NOMO-1 (cell line): Measurements from ENCODE around the gene SLCO4A1.

ENCODE experiments used
- DNase-seq, 2 experiments: peaks; one replicate each; lab custom pipeline; 2025; ENCODE audit not compliant: unreplicated experiment in 2 of 2; lab: John Stamatoyannopoulos, UW

Gene SLCO4A1

GRCh38 chr20:62650551-62651284, 8.4 kb downstream of the SLCO4A1 start:
- DNase-seq, result no peak

GRCh38 chr20:62651285-62652021, 9.2 kb downstream of the SLCO4A1 start:
- DNase-seq, result peak; percentile 82 to 84

GRCh38 chr20:62652041-62652893, 10.0 kb downstream of the SLCO4A1 start:
- DNase-seq, result peak; percentile 88 to 94

- DNase-seq, result no peak
These were observed 10.6 kb downstream of the SLCO4A1 start for GRCh38 chr20:62652894-62653305.

DNA sequence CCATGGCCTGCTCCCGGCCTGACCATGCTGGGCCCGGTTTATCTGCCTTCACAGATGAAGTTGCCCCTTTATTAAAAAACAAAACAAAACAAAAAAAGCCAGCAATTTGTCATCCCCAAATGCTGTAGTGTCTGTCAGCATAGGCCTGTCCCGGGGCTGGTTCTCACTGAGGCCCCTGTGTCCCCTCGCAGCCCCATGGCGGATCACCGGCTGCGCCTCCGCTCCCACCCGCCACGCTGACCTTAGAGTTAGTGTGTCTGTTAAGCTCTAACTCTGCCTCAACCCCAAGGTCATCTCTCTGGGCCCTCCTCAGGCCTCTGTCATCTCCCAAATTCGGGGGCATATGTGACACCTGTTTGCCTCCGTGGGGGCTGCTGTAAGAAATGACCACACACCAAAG, 11.1 kb downstream of the SLCO4A1 start:
- no peak for DNase-seq

DNA sequence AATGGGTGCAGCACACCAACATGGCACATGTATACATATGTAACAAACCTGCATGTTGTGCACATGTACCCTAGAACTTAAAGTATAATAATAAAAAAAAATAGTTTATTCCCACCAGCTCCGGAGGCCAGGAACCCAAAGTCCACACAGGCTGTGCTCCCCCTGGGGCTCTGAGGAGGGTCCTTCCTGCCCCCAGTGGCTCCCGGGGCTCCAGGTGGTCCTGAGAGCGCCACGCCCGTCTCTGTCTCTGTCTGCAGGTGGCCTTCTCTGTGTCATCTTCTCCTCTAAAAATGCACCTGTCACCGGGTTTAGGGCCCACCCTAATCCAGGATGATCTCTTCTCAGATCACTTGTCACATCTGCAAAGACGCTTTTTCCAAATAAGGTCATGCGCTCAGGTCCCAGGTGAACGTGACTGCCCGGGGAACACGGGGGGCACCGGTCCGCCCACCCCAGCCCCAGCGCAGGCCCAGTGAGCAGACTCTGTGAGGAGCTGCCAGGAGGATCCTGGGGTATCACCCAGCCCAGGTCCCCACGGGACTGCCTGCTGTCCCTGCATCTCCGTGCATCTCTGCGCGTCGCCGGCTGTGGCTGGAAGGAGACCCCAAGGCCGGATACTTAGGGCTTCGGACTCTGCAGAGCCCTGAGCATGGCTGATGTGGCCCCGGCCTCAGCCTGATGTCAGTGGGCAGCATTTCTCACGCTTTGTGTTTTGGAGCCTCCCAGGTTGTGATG, 11.8 kb downstream of the SLCO4A1 start:
- DNase-seq, result no peak

GRCh38 chr20:62655282-62656196, 13.2 kb downstream of the SLCO4A1 start:
- DNase-seq, result no peak

- no peak for DNase-seq
These were observed 14.1 kb downstream of the SLCO4A1 start for GRCh38 chr20:62656197-62656918.

DNA sequence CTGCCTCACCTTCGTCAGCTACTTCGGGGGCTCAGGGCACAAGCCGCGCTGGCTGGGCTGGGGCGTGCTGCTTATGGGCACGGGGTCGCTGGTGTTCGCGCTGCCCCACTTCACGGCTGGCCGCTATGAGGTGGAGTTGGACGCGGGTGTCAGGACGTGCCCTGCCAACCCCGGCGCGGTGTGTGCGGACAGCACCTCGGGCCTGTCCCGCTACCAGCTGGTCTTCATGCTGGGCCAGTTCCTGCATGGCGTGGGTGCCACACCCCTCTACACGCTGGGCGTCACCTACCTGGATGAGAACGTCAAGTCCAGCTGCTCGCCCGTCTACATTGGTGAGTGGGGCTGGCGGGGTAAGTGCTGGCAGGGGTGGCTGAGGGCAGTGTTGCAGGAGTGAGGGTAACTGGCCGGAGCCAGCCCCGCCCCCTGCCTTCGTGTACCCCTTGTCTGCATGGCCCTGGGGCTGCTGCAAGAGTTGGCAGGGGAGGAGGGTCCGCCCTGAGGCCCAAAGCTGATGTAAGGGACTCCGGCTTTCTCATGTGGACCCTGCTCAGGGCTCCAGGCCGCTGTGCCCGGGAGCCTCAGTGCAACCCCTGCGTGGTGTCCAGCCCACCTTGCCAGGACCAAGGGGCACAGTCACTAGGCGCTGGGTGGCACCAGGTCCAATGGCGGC, 14.8 kb downstream of the SLCO4A1 start:
- no peak for DNase-seq

DNA sequence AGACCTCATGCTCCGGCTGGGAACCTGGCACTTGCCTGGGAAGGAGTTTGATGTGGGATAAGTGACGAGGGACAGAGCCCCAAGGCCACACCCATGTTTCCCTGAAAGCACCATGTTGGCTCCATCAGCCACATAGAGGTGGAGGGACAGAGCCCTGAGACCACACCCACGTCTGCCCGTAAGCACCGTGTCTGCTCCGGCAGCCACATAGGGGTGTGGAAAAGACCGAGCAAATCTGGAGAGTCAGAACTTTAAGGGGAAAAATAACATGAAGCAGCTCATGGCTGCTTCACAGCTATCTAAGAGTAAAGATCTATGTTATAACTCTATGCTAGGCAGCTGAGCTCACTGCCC, 15.3 kb downstream of the SLCO4A1 start:
- DNase-seq, result no peak

DNA sequence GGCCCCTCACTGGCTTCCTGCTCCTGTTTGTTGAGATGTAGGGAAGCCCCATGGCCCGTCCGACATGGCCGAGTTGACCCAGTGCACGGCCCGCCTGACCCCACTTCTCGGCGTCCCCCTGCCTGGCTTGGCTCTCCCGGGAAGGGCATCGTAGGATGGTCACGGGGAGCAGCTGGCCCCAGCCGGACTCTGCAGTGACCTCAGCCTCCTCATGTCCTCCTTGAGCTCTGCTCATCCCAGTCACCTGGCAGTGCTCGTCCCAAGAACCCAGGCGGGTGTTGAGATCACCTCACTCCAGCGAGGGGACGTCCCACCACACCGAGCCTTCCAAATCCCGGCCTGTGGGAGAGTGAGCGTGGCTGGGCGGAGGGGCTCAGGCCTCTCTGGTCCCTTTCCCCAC, 15.7 kb downstream of the SLCO4A1 start:
- DNase-seq, result no peak

DNA sequence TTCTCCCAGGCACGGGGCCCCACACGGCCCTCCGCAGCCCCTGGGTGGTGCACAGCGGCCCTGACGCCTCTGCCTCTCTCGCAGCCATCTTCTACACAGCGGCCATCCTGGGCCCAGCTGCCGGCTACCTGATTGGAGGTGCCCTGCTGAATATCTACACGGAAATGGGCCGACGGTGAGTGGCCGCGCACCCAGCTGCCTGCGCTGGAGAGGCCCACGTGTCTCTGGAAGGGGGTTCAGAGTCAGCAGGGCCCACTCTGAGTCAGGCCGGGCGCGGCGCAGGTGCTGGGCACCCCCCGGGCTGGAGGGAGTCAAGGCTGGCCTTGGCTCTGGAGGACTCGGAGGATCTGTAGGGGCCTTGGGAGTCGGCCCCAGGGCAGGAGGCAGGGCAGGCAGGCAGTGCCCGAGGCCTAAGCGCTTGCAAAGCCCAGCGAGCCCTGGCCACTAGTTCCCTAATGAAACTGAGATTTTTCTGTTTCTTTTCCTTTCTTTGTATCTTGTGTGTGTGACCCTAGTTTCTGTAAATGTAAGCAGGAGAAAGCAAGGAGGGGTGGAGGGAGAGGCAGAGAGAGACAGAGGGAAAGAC, 16.4 kb downstream of the SLCO4A1 start:
- DNase-seq, result no peak

GRCh38 chr20:62659488-62660239, 17.4 kb downstream of the SLCO4A1 start:
- no peak for DNase-seq

- no peak for DNase-seq
These were observed 17.9 kb downstream of the SLCO4A1 start for GRCh38 chr20:62660240-62660615.

DNA sequence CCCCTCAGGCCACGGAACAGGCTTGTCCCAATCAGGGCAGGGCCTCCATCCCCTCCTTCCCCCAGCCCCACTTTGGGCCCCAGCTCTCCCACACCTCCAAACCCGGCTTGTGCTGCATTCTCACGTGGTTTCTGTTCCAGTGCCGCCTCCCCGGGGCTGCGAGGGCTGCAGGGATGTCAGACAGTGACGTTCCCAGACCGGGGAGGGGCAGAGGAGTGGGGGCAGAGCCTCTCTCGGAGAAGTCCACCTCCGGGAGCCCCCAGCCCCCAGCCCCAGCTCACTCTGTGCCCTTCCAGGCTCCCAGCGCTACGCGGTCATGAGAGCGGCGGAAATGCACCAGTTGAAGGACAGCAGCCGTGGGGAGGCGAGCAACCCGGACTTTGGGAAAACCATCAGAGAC, 18.5 kb downstream of the SLCO4A1 start:
- DNase-seq, result no peak

DNA sequence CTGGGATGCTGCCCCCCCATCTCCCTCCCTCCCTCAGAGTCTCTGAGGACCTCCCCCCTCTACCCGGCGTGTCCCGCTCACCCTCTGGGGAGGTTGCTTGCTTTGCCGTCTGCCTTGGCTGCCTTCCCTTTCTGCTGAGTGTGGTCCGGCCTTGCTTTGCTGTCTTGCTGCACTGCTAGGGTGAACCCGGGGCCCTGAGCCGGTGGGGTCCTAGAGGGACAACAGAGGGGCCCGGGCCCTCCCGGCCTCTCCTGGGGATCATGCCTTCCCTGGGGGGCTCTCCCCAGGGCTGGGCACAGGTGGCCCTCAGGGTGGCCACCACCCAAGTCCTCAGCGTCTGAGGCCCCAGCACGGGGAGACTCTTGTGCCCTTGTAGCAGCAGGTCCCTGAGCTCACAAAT, 19.3 kb downstream of the SLCO4A1 start:
- DNase-seq, result no peak

GRCh38 chr20:62662422-62662821, 20.1 kb downstream of the SLCO4A1 start:
- peak; percentile 48 to 62 for DNase-seq
